Cardiac muscle cell (in vitro differentiated cells and primary cell): Measurements from ENCODE around the gene BLCAP. TPM values are rescaled to one million over a fixed set of nuclear protein-coding genes. Genes with fewer than 3 reads are reported as not detected.
"Not testable (repeated sequence)": the region's sequence is repeated elsewhere in the genome, so short reads cannot be mapped to it uniquely, and the experiment has no call there.

Experiments
- DNase-seq, 2 donors: peaks; one replicate each; pipeline versions ENCODE4 v3.0.0 to v3.0.0-alpha.2; 2010 to 2017; ENCODE audit warnings: low read depth in 1 of 2, low spot score in 1 of 2
- H3K27ac ChIP-seq: fragments of 200-600 bp; sonication (generic); 2 replicates; pipeline ENCODE4 v1.5.1; 2016
- H3K27me3 ChIP-seq: fragments of 200-600 bp; sonication (generic); 2 replicates; pipeline ENCODE4 v1.6.0; 2016; ENCODE audit warnings: control low read depth
- H3K36me3 ChIP-seq: fragments of 200-600 bp; sonication (generic); 2 replicates; pipeline ENCODE4 v1.5.1; 2016; ENCODE audit warnings: control low read depth
- H3K4me1 ChIP-seq: fragments of 200-600 bp; sonication (generic); 2 replicates; pipeline ENCODE4 v1.8.1; 2017; ENCODE audit warnings: low read depth, mild to moderate bottlenecking, mixed run types
- H3K4me3 ChIP-seq: fragments of 200-600 bp; sonication (generic); 2 replicates; pipeline ENCODE4 v1.5.1; 2016; ENCODE audit warnings: mild to moderate bottlenecking
- H3K9me3 ChIP-seq: fragments of 200-600 bp; sonication (generic); 2 replicates; pipeline ENCODE4 v1.5.1; 2017; ENCODE audit warnings: low read depth, mild to moderate bottlenecking, control low read depth
- polyA plus RNA-seq: library from polyadenylated mRNA; unstranded; fragments of >200 nt; fragmentation: Nextera tagmentation; extraction: Ambion mirVana; gene quantifications from 2 replicates; pipeline ENCODE4 v1.2.1, GENCODE V29; 2016
- total RNA-seq: library from RNA; depleted of rRNA; stranded (reverse); fragments of >200 nt; gene quantifications from 2 replicates; pipeline ENCODE4 v1.2.3, GENCODE V29; 2016
- TF ChIP-seq, protein P1 (sequence below): IDR thresholded peaks from 2 replicates; pipeline ENCODE4 v1.5.1; 2012; ENCODE audit warnings: low read depth, mild to moderate bottlenecking, low read length

Gene BLCAP
- total and polyA plus RNA-seq, 2 experiments from 2014 or later: 87.4 to 112 TPM

DNA sequence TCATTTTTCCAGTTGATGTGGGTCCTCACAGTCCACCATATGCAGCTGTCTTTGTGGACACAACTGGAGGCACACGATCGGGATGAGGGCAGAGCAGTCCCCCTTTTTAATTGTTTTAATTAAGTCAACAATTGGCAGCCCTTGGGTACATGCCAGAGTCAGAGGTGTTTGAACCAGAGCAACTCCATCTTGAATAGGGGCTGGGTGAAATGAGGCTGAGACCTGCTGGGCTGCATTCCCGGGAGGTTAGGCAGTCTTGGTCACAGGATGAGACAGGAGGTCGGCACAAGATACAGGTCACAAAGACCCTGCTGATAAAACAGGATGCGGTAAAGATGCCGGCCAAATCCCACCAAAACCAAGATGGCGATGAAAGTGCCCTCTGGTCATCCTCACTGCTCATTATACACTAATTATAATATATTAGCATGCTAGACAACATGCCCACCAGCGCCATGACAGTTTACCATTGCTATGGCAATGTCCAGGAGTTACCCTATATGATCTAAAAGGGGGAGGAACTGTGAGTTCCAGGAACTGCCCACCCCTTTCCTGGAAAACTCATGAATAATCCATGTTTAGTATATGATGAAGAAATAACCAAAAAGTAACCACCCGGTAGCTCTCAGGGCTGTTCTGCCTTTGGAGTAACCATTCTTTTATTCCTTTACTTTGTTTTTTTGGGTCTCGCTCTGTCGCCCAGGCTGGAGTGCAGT lies 31.8 kb upstream of the BLCAP start:
- Histone ChIP-seq H3K4me1 (no peaks in the 10 kb centered on the region), H3K27me3 (no peaks in the 10 kb centered on the region), H3K9me3 (no peaks in the 10 kb centered on the region), H3K27ac (no peak overlapping the region), H3K36me3 (no peaks in the 10 kb centered on the region), H3K4me3 (no peak overlapping the region)
- DNase-seq: no peak
- TF ChIP-seq, protein P1, sequence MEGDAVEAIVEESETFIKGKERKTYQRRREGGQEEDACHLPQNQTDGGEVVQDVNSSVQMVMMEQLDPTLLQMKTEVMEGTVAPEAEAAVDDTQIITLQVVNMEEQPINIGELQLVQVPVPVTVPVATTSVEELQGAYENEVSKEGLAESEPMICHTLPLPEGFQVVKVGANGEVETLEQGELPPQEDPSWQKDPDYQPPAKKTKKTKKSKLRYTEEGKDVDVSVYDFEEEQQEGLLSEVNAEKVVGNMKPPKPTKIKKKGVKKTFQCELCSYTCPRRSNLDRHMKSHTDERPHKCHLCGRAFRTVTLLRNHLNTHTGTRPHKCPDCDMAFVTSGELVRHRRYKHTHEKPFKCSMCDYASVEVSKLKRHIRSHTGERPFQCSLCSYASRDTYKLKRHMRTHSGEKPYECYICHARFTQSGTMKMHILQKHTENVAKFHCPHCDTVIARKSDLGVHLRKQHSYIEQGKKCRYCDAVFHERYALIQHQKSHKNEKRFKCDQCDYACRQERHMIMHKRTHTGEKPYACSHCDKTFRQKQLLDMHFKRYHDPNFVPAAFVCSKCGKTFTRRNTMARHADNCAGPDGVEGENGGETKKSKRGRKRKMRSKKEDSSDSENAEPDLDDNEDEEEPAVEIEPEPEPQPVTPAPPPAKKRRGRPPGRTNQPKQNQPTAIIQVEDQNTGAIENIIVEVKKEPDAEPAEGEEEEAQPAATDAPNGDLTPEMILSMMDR: no peak

DNA sequence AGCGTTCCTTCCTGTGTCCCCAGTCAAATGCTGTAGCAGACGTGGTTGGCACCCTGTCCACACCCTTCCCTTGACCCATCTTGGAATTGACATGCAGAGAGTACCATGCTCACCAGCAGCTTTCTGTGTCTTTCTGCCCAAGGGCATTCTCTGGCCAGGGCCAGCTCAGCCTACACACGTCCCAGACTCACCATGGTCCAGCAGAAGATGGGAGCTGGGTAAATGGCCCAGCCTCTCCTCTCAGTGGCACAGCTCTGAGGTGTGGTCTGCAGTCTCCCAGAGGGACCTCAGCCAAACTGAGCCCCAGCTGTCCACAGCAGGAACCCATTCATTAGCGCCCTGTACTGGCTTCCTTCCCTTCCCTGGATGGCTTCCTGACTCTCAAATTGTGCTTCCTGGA lies 31.1 kb upstream of the BLCAP start:
- H3K27ac ChIP-seq: no peak overlapping the region
- DNase-seq: no peak
- H3K4me1 ChIP-seq: no peaks in the 10 kb centered on the region
- no peaks in the 10 kb centered on the region for H3K36me3 ChIP-seq
- TF ChIP-seq, protein P1: no peak
- H3K27me3 ChIP-seq: no peaks in the 10 kb centered on the region
- no peaks in the 10 kb centered on the region for H3K9me3 ChIP-seq
- H3K4me3 ChIP-seq: no peak overlapping the region

DNA sequence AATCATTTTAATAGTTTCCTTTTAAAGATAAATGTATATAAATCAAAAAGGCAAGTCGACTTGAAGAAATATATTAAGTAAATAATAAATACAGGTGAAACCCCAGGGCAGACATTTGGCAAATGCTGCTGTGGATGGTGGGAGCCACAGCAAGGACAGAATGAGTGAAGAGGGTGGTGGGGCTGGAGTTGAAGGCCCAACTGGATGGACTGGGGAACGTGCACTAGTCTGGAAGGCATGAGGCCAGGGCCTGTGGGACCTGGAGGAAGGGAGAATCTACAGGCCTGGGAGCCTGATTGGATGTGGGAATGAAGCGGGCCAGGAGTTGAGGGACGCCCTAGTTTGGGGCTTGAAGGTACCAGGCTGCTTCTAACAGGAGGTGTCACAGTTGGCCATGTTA lies 30.6 kb upstream of the BLCAP start:
- Histone ChIP-seq H3K4me3 (no peak overlapping the region), H3K9me3 (no peaks in the 10 kb centered on the region), H3K27me3 (no peaks in the 10 kb centered on the region), H3K4me1 (no peaks in the 10 kb centered on the region), H3K27ac (no peak overlapping the region), H3K36me3 (no peaks in the 10 kb centered on the region)
- TF ChIP-seq, protein P1: no peak
- no peak for DNase-seq

DNA sequence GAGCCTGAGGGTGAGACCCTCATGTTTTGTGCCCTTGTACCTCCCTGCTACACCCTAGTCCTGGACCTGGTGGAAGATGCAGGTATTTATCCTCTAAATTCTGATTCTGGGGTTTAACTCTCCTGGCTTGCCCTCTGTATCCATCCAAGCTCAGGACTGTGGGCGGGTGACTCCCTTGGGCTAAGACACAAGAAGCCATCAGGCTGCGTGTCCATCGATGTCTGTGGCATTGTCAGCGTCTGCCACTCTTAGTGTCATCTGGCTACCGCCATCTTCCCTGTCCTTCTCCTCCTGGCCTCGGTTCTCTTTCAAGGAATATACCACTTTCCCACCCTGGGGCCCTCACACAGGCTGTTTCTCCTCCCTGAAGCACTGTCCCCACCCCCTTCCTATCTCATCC lies 28.9 kb upstream of the BLCAP start:
- TF ChIP-seq, protein P1: no peak
- Histone ChIP-seq H3K27me3 (no peaks in the 10 kb centered on the region), H3K36me3 (no peaks in the 10 kb centered on the region), H3K9me3 (no peaks in the 10 kb centered on the region), H3K27ac (no peak overlapping the region), H3K4me3 (no peak overlapping the region), H3K4me1 (no peaks in the 10 kb centered on the region)
- no peak for DNase-seq

DNA sequence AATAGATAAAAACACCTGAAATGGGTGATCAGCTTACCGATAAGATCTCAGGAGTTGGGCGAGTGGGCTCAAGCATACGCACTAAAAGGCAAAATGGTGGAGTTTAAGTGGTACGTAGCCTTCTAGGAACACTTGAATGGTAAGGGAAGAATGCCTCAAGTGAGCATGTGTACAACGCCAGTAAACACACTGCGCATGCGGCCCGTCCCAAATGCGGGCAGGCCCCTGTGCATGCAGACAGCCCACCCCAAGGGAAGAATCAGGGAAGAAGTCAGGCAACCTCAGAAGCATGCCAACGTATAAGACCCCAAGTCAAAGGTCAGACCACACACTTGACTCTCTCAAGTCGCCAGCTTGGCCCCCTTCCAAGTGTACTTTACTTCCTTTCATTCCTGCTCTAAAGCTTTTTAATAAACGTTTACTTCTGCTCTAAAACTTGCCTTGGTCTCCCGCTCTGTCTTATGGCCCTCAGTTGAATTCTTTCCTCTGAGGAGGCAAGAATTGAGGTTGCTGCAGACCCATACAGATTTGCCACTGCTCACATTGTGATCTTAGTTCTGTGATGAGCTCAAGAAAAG lies 27.1 kb upstream of the BLCAP start:
- not testable (repeated sequence) for H3K27ac ChIP-seq, H3K27me3 ChIP-seq, DNase-seq, H3K4me3 ChIP-seq, H3K4me1 ChIP-seq, H3K36me3 ChIP-seq, H3K9me3 ChIP-seq

DNA sequence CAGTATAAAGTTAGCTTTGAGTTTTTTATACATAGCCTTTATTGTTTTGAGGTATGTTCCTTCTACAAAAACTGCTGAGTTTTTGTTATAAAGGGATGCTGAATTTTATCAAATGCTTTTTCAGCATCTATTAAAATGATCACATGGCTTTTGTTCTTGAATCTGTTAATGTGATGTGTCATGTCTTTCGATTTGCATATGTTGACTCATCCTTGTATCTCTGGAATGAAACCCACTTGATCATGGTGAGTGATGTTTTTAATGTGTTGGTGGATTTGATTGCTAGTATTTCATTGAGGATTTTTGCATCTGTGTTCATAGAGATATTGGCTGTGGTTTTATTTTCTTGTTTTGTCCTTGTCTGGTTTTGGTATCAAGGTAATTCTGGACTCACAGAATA lies 24.7 kb upstream of the BLCAP start:
- DNase-seq: peak in 1 of 2 donors; percentile 22
- no peak overlapping the region for H3K4me3 ChIP-seq
- TF ChIP-seq, protein P1: no peak
- no peaks in the 10 kb centered on the region for H3K9me3 ChIP-seq
- no peaks in the 10 kb centered on the region for H3K4me1 ChIP-seq
- no peak overlapping the region for H3K27ac ChIP-seq
- no peaks in the 10 kb centered on the region for H3K36me3 ChIP-seq
- H3K27me3 ChIP-seq: no peaks in the 10 kb centered on the region

DNA sequence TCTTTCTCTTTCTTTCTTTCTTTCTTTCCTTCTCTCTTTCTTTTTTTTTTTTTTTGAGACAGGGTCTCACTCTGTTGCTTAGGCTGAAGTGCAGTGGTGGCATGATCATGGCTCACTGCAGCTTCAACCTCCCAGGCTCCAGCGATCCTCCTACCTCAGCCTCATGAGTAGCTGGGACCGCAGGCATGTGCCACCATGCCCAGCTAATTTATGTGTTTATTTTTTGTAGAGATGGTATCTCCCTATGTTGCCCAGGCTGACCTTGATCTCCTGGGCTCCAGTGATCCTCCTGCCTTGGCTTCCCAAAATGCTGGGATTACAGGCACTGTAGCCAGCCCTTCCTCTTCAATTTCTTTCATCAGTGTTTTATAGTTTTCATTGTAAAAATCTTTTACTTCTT lies 24.0 kb upstream of the BLCAP start:
- DNase-seq, H3K27me3 ChIP-seq, H3K36me3 ChIP-seq, H3K27ac ChIP-seq, H3K9me3 ChIP-seq, H3K4me1 ChIP-seq, H3K4me3 ChIP-seq: not testable (repeated sequence)

DNA sequence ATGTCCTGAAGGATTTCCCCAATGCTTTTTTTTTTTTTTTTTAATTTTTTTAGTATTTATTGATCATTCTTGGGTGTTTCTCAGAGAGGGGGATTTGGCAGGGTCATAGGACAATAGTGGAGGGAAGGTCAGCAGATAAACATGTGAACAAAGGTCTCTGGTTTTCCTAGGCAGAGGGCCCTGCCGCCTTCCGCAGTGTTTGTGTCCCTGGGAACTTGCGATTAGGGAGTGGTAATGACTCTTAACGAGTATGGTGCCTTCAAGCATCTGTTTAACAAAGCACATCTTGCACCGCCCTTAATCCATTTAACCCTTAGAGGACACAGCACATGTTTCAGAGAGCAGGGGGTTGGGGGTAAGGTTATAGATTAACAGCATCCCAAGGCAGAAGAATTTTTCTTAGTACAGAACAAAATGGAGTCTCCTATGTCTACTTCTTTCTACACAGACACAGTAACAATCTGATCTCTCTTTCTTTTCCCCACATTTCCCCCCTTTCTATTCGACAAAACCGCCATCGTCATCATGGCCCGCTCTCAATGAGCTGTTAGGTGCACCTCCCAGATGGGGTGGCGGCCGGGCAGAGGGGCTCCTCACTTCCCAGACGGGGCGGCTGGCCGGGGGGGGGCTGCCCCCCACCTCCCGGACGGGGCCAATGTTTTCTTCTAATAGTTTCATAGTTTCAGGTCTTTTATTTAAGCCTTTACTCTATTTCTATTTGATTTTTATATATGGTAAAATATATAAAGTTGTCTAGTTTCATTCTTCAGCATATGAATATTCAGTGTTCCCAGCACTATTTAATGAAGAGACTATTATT lies 22.6 kb upstream of the BLCAP start:
- H3K36me3 ChIP-seq, H3K4me3 ChIP-seq: not testable (repeated sequence)

More for the DNA sequence above, 22.6 kb upstream of the BLCAP start:
- not testable (repeated sequence) for H3K4me1 ChIP-seq, H3K27ac ChIP-seq, DNase-seq, H3K27me3 ChIP-seq, H3K9me3 ChIP-seq
